TTC549 (cell line): ENCODE results near the gene FASN.

Experiments
- FAIRE-seq: peaks from 2 replicates; lab custom pipeline; 2012; peaks lifted over from hg19 to GRCh38; lab: Jason Lieb, UNC

Gene FASN

GRCh38 chr17:82072827-82073226, 25.2 kb downstream of the FASN start:
- FAIRE-seq: no peak

GRCh38 chr17:82070611-82071010, 27.4 kb downstream of the FASN start:
- no peak for FAIRE-seq

GRCh38 chr17:82065638-82066303, 32.3 kb downstream of the FASN start, which contains the start of gene DUS1L:
Gene DUS1L (minus strand): TSS chr17:82065804. CDS start chr17:82065059, 745 bp downstream.
- no peak for FAIRE-seq

- no peak for FAIRE-seq
These were observed 32.8 kb downstream of the FASN start for GRCh38 chr17:82065193-82065637.

- FAIRE-seq: no peak
These were observed 33.4 kb downstream of the FASN start for GRCh38 chr17:82064433-82065192.

- no peak for FAIRE-seq
These were observed 34.3 kb downstream of the FASN start for GRCh38 chr17:82063424-82064415.

GRCh38 chr17:82062984-82063368, 35.1 kb downstream of the FASN start:
- FAIRE-seq: no peak

- FAIRE-seq: no peak
These were observed 35.7 kb downstream of the FASN start for GRCh38 chr17:82062076-82062983.

GRCh38 chr17:82061047-82061925, 36.8 kb downstream of the FASN start:
- FAIRE-seq: no peak

GRCh38 chr17:82060614-82061013, 37.4 kb downstream of the FASN start:
- no peak for FAIRE-seq

GRCh38 chr17:82060001-82060380, 38.0 kb downstream of the FASN start:
- FAIRE-seq: no peak

- no peak for FAIRE-seq
These were observed 38.6 kb downstream of the FASN start for GRCh38 chr17:82059272-82060000.

- no peak for FAIRE-seq
These were observed 39.2 kb downstream of the FASN start for GRCh38 chr17:82058855-82059249.

- no peak for FAIRE-seq
These were observed 39.7 kb downstream of the FASN start for GRCh38 chr17:82058230-82058854.

- FAIRE-seq: no peak
These were observed 41.1 kb downstream of the FASN start for GRCh38 chr17:82056729-82057621.

GRCh38 chr17:82055965-82056728, 41.9 kb downstream of the FASN start:
- FAIRE-seq: no peak
